ENCODE measurements around the gene C3.
A peak's percentile ranks its signal among the peaks of the same experiment; 100 is the strongest.
"Not testable (repeated sequence)": the region's sequence is repeated elsewhere in the genome, so short reads cannot be mapped to it uniquely, and the experiment has no call there.

The C3 gene

DNA sequence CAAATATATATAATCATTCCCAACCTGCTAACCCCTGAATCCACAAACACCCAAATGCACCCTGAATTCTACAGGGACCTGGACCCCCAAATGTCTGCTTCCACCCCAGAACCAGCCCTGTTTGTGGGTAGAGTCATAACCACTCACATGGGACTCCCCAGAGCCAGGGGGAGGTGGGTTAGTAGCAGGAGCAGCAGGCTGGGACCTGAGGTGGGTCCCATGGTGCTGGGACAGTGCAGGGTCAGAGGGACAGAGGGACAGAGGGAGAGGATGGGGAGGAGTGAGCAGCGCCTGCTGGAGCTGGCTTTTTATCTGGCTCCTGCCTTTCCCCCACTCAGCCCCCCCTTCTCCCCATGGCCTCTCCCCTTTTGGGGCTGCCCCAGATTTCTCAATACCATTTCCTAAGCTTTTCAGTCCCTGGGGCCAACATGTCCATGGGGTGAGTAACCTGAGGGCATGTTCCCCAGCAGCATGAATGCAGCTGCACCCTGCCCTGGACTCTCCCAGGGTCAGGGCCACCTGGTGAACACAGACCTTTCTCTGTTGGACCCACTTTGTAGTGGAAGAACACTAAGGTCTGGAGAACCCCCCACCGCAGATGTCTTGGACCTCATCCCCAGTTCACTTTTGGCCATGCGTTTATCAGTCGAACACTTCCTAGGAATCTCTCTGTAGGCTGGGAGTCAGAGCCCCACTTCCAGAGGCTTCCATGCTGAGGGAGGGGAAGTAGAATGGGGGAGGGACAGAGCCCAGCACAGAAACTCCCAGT lies at the start of gene C3:
Gene C3 (minus strand): TSS at position 282 of the 769 bp plus-strand sequence. CDS start 61 bp downstream, at position 221.
- DNase-seq = no peak

DNA sequence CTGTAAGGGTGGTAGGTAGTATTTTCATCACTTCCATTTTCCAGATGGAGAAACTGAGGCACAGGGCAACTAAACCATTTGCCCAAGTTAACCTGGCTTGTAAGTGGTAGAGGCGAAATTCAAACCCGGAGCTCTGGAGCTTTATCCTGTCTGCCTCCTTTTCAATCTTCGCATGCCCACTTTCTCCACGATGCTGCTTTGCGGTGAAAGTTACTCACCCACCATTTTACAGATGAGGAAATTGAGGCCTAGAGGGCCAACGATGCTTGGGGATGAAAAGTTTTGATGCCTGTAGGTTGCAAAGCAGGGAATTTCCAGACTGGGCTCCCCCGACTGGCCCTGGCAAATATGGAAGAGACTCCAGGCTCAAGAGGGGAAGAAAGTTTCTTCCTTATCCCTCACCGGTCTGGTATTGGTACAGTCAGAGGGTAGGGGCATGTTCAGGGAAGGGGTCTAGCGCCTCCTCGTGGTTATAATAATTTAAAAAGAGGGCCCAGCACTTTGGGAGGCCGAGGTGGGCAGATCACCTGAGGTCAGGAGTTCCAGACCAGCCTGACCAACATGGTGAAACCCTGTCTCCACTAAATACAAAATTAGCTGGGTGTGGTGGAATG lies 48.7 kb upstream of the C3 start:
- peak; percentile 49 for DNase-seq

DNA sequence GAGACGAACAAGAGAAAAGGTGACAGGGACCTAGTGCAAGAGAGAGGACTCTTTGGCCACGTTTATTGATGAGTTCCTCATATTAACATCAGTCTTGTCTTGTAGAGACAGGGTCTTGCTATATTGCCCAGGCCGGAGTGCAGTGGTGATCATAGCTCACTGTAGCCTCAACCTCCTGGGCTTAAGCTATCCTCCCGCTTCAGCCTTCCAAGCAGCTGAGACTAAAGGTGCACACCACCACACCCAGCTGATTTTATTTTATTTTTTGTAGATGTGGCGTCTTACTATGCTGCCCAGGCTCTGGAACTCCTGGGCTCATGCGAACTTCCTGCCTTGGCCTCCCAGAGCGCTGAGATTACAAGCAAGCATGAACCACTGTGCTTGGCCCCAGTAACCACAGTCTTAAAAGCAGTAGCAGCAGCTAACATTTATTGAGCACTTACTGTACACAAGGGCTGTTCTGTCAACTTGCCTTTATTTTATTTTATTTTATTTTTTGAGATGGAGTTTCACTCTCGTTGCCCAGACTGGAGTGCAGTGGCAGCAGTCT lies 47.9 kb upstream of the C3 start:
- no peak for DNase-seq

DNA sequence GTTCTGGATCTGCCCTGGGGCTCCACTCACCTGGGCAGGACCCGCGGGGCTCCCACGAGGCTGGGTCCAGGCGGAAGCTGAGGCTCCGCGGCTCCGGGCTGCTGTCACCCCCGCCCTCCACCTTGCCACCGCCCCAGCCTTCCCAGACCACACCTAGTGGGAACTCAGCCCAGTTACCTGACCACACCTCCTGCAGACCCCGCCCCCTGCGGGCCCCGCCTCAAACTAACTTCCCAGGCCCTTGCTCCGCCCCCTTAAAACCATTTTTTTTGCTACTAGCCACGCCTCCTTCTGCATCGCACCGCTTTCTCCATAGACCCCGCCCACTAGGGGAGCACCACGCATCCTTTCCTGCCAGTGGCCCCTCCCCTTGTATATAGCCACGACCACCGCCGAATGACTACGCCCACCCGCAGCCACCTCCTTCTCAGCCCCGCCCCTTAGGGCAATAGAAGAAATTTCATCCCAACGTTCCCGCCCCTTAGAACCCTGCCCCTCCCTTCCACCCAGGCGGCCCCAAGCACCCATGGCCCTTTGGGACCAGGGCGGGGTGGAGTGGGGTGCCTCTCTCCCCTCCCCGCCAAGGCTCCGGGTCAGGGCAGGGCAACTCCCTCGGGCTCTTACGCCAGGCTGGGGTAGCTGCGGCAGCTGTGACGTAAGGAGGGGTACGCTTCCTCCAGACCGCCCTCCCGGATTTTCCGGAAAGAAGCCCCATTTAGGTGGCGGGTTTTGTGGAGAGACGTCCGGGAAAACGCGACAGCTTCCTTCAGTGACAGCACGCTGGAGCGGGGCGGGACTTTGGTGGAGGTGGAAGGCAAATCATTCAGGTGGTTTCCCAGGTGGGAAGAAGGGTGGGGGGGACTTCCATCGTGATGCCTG lies 47.1 kb upstream of the C3 start, which contains the start of gene SH2D3A:
Gene SH2D3A (minus strand): TSS at position 79 of the 879 bp plus-strand sequence. CDS start 3,687 bp downstream, outside the sequence.
- DNase-seq = peak; percentile 97

DNA sequence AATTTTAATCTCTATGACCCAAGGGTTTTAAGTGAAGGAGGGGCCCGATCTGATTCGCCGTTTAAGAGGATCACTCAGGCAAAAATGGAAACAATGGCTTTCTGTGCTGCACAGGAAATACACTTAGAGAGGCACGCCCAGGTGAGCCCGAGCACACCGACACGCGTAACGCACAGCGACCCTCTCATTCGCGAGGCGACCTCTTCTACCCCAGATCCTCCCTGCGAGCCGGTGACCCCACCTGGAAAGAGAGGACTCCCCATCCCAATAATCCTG lies 46.6 kb upstream of the C3 start:
- no peak for DNase-seq

DNA sequence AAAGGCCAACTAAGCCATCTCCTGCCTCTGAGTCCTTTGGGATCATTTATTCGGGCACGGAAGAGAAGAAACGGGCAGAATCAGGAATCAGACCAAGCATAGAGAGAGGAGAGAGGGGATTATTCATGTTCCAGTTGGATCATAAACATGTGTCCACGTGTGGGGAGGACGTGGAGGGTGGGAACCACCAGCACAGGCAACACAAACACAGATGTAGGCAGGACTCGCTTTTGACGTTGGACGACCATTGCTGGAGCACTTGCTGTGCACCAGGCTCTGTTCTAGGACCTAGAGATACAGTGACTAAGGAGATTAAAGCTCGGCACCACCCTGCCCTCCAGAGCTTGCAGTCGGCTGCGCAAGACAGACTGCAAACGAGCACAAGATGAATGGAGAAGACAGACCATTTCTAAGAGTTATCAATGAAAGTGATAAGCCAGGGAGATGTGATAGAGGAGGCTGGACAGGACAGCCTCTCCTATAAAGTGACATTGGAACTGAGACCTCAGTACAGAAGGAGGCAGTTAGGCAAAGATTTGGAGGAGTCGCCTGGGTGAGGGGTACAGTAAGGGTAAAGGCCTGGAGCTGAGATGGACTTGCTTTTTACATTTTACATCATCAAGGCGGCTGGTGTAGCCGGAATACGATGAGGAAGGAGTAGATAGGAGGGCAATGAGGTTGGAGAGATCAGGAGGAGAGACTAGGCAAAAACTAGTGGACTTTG lies 46.1 kb upstream of the C3 start:
- no peak for DNase-seq

DNA sequence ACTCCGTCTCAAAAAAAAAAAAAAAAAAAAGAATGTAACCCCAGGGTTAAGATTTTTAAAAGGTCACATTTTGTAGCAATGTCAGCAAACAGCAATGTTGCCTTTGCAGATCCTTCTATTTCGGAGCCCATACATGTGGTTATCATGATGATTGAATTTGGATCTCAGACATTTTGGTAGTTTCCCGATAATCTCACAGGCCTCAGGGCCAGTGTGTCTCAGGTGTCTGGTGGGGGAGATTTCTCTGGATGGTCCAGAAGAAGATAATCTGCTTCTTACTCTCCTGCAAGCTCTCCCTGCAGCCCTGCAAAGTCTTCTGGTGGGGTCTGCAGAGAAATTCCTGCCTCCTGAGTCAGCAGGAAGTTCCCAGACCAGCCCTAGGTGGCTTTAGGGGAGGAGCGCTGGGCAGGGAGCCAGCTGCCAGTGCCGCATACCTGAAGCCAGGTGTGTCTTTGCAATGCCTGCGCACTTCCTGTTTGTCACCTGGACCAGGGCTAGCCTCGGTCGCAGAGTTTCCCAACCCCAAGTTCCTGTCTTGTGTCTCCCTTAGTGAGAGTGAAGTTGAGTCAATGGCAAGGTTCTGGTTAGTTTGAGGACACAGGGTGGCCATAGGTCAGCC lies 45.4 kb upstream of the C3 start:
- no peak for DNase-seq

DNA sequence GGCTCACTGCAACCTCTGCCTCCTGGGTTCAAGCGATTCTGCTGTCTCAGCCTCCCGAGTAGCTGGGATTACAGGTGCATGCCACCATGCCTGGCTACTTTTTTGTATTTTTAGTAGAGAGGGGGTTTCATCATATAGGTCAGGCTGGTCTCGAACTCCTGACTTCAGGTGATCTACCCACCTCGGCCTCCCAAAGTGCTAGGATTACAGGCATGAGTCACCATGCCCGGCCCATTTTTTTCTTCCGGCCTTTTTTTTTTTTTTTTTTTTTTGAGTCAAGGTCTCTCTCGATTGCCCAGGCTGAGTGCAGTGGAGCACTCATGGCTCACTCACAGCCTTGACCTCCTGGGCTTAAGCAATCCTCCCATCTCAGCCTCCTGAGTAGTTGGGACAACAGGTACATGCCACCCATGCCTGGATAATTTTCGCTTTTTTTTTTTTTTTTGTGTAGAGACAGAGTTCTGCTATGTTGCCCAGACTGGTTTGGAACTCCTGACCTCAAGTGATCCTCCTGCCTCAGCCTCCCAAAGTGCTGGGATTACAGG lies 41.9 kb upstream of the C3 start:
- not testable (repeated sequence) for DNase-seq

DNA sequence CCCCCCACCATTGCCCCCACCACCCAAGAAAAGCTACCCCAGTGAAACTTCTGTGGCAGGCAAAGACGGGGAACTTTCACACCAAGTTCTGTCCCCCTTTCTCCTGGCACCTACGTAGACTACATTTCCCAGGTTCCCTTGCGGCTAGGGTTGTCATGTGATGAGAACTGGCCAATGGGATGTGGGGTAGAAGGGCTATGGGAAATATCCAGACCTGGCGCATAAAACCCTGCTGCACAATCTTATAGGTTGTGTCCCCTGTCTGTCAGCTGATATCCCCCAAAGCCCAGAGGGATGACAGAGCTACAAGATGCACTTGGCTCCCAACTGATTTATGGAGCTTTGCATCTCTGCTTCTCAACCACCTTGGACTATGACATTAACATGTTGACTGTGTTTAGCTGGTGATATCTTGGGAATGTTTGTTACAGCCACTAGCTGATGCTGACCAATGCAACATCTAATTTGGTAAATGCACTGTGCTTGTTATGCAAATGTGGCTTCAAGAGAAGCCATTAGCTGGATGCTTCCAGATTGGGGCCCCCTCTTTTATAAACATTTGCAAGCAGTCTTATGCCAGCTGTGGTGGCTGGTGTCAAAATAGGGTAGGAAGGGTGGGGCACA lies 40.7 kb upstream of the C3 start:
- peak; percentile 52 for DNase-seq

- DNase-seq = no peak
Observed at GRCh38 chr19:6760606-6761005, 40.2 kb upstream of the C3 start.

DNA sequence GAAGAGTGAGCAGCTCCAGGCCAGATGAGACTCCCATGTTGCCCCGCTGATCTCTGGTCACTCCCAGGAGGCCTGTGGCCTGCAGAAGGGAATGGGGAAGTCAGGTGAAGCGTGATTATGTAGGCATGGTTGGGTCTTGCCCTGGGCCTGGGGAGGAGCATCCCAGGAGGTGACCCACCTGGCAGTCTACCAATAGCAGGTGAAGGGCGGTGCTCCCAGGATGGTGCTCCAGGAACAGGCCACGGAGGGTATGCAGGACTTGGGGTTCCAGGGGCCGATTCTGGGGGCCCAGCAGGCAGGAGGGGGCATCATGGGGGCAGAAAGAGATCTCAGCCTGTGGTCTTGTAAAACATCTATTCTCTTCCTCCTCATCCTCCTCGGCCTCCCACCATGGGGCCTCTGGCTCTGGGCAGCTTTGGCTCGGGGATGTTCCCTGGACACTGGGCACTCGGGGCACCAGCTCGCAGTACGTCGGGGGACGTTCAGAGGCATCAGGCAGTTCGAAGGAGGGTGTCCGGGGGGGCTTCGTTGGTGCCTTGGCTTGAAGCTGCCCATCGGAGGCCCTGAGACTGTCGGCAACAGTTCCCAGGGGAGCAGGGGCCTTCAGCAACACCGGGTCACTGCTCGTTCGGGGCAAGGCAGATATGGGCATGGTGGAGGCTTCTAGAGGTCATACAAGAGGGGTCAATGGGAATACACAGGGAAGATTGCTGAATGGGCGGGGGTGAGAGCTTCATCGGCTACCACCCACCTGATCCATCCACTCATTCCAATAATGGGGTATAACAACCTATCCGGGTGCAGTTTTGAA lies 34.4 kb upstream of the C3 start:
- no peak for DNase-seq

DNA sequence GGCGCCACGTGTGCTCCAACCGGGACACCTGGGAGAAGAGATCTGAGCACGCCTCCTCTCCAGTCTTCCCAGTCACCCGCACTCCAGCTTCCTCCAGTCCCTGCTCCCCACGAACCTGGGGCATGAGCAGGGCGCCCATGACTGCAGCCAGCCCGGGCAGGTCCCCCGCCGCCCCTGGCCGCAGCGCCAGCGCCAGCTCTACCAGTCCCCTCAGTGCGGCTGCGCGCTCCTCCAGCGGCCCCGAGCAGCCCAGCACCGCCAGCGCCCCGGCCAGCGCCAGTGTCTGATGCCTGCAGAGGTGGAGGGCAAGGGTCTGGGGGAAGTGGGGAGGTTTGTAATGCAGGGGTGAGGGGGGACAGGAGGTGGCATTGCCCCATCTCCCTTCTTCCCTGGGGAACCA lies 33.7 kb upstream of the C3 start:
- DNase-seq = no peak

DNA sequence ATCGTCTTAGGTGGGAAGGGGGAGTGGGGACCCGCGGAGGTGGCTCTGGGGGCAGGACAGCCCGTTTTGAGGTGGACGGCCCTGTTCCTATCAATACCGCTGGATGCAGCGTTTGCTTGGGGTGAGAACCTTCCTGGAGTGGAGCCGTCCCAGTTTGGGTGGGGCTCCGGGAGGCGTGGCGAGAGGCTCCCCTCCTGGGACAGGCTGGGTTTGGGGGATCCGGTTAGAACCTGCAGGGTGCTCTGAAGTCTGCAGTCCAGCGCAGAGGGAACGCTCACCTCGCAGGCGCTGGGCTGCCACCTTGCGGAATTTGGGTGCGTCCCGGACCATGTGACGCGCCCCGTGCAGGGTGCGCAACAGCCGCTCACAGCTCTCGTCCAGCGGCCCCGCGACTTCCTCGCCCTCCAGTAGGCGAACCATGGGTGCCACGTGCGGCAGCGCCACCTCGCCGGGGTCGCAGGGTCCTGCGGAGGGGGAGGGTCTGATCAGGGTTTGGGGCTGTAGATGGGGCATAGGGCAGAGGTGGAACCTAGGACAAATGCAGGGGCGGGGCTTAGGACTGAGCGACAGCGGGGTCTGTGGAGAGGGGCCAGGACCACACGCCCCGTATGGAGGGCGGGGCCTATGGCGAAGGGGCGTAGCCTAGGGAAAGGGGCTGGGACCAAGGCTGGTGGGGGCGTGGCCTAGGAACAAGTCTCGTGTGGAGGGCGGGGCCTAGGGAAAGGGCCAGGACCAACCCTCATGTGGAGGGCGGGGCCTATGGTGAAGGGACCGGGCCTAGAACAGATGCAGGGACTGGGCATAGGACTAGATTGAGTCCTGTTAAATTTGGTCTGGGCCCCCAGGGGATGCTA lies 33.0 kb upstream of the C3 start:
- DNase-seq = peak; percentile 91

- DNase-seq = no peak
Observed at GRCh38 chr19:6752256-6753177, 32.1 kb upstream of the C3 start.

DNA sequence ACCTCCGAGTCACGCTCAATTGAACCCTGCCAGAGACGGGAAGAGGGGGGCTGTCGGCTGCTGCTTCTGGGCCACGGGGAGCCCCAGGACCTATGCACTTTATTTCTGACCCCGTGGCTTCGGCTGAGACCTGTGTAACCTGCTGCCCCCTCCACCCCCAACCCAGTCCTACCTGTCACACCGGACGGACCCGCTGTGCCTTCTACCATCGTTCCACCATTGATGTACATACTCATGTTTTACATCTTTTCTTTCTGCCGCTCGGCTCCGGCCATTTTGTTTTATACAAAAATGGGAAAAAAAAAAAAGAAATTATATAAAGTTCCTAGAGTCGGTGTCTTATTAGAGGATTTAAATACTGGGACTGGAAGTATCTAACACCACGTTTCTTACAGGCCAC lies 30.7 kb upstream of the C3 start:
- DNase-seq = no peak

- no peak for DNase-seq
Observed at GRCh38 chr19:6750062-6750461, 29.6 kb upstream of the C3 start.

- not testable (repeated sequence) for DNase-seq
Observed at GRCh38 chr19:6748543-6748942, 28.1 kb upstream of the C3 start.

- DNase-seq = no peak
Observed at GRCh38 chr19:6745965-6746364, 25.5 kb upstream of the C3 start.
